ENCODE measurements around the gene GATAD2B.

- TF ChIP-seq EZH2 (IDR thresholded peaks at IDR 0.05) (no peak), POLR2AphosphoS5 (IDR thresholded peaks at IDR 0.05; ENCODE audit: borderline replicate concordance, low read depth, low read length) (peak; percentile 4; the same call in 1 of the 2 replicates), FOXP2 (optimal IDR thresholded peaks at IDR 0.05; ENCODE audit: control extremely low read depth, extremely low read length, insufficient read depth) (no peak)
Measured at GRCh38 chr1:153963850-153964331, 41.1 kb upstream of the GATAD2B start.
